ENCODE data around the gene SNRPN.
"Not testable (repeated sequence)": the region's sequence is repeated elsewhere in the genome, so short reads cannot be mapped to it uniquely, and the experiment has no call there.

GRCh38 chr15:24922781-24923180 lies 32.0 kb upstream of the SNRPN start:
- TF ChIP-seq CTCF, POLR2A, EP300 (IDR thresholded peaks at IDR 0.05): not testable (repeated sequence)

Data from tibial nerve (tissue), 4 donors.